Testis (tissue), 2 donors: ENCODE results near the gene PHYH.

Source experiments
- POLR2A ChIP-seq: fragments of 450-650 bp; IDR thresholded peaks from one replicate; pipeline ENCODE4 v1.6.1; 2017; ENCODE audit warnings: antibody characterized with exemption, mild to moderate bottlenecking, moderate library complexity
- TF ChIP-seq, protein P1 (sequence below), 3 experiments: fragments of 450-650 bp in 2 of 3; fragments of 200-600 bp in 1 of 3; sonication (generic) in 1 of 3; IDR thresholded peaks; one replicate each; pipeline ENCODE4 v1.5.1; 2016 to 2019; ENCODE audit warnings: antibody characterized with exemption in 3 of 3, mild to moderate bottlenecking in 2 of 3, moderate library complexity in 1 of 3

DNA sequence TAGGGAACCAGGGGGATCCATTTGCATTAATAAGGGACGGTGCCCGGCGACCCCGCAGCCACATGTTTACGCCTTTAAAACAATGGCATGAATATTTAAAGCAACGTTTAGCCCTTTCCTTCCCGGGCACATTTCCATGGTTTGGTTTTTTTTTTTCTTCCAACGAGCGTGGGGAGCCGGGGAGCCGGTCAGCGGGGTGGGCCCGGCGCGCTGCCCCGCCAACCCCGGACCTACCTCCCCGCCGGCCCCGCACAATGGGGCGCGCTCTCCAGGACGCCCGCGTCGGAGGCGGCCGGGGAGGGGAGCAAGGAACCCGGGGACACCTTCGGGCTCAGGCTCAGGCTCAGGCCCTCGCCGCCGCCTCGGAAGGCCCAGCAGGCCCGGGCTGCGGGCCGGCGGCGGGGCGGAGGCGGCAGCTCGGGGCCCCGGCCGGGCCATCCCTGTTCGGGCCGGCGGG lies 47.2 kb upstream of the PHYH start:
- no peak for TF ChIP-seq POLR2A
- TF ChIP-seq, protein P1, sequence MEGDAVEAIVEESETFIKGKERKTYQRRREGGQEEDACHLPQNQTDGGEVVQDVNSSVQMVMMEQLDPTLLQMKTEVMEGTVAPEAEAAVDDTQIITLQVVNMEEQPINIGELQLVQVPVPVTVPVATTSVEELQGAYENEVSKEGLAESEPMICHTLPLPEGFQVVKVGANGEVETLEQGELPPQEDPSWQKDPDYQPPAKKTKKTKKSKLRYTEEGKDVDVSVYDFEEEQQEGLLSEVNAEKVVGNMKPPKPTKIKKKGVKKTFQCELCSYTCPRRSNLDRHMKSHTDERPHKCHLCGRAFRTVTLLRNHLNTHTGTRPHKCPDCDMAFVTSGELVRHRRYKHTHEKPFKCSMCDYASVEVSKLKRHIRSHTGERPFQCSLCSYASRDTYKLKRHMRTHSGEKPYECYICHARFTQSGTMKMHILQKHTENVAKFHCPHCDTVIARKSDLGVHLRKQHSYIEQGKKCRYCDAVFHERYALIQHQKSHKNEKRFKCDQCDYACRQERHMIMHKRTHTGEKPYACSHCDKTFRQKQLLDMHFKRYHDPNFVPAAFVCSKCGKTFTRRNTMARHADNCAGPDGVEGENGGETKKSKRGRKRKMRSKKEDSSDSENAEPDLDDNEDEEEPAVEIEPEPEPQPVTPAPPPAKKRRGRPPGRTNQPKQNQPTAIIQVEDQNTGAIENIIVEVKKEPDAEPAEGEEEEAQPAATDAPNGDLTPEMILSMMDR (IDR thresholded peaks at IDR 0.05), result no peak
